Stimulated activated naive CD4-positive, alpha-beta T cell treated with Interleukin-2 at 50 U/mL for 16 hours (primary cell): Measurements from ENCODE around the gene CHMP2A.
A peak's percentile ranks its signal among the peaks of the same experiment; 100 is the strongest.

ENCODE experiments used
- DNase-seq: peaks from one replicate; lab custom pipeline; 2025; lab: John Stamatoyannopoulos, UW

CHMP2A gene

GRCh38 chr19:58538257-58539168 is 16.4 kb downstream of the CHMP2A start:
- DNase-seq, result no peak

- no peak for DNase-seq
Measured at GRCh38 chr19:58536852-58537798, 17.8 kb downstream of the CHMP2A start.

- no peak for DNase-seq
Measured at GRCh38 chr19:58535857-58536256, 19.0 kb downstream of the CHMP2A start.

GRCh38 chr19:58531034-58531840 is 23.7 kb downstream of the CHMP2A start:
- no peak for DNase-seq

- no peak for DNase-seq
Measured at GRCh38 chr19:58529405-58529804, 25.5 kb downstream of the CHMP2A start.

- no peak for DNase-seq
Measured at GRCh38 chr19:58522709-58523108, 32.2 kb downstream of the CHMP2A start.

- no peak for DNase-seq
Measured at GRCh38 chr19:58521651-58522050, 33.3 kb downstream of the CHMP2A start.

- no peak for DNase-seq
Measured at GRCh38 chr19:58520257-58520599, 34.7 kb downstream of the CHMP2A start.

GRCh38 chr19:58519355-58520256 is 35.3 kb downstream of the CHMP2A start, which contains the start of gene ZBTB45:
Gene ZBTB45 (minus strand): TSS chr19:58519810. CDS start chr19:58517673, 2,137 bp downstream.
- peak; percentile 96 for DNase-seq

GRCh38 chr19:58519087-58519354 is 35.9 kb downstream of the CHMP2A start:
- peak; percentile 31 for DNase-seq

- no peak for DNase-seq
Measured at GRCh38 chr19:58518256-58519086, 36.4 kb downstream of the CHMP2A start.

- DNase-seq, result no peak
Measured at GRCh38 chr19:58516964-58517833, 37.7 kb downstream of the CHMP2A start.

GRCh38 chr19:58516246-58516836 is 38.6 kb downstream of the CHMP2A start:
- no peak for DNase-seq

- no peak for DNase-seq
Measured at GRCh38 chr19:58515259-58515658, 39.6 kb downstream of the CHMP2A start.

- no peak for DNase-seq
Measured at GRCh38 chr19:58514564-58515022, 40.3 kb downstream of the CHMP2A start.

GRCh38 chr19:58513694-58514563 is 41.0 kb downstream of the CHMP2A start:
- peak; percentile 92 for DNase-seq

- no peak for DNase-seq
Measured at GRCh38 chr19:58513213-58513693, 41.7 kb downstream of the CHMP2A start.
